GM21528 (cell line): ENCODE data around the gene ADGRG2.
"Not testable (repeated sequence)": the region's sequence is repeated elsewhere in the genome, so short reads cannot be mapped to it uniquely, and the experiment has no call there.

ENCODE experiments used
- ATAC-seq: cut with Tn5 transposase; IDR thresholded peaks from one replicate; pipeline ENCODE4 v1.9.1; 2021; ENCODE audit warnings: mild to moderate bottlenecking, moderate library complexity; ENCODE audit not compliant: unreplicated experiment, low FRiP score

The ADGRG2 gene

DNA sequence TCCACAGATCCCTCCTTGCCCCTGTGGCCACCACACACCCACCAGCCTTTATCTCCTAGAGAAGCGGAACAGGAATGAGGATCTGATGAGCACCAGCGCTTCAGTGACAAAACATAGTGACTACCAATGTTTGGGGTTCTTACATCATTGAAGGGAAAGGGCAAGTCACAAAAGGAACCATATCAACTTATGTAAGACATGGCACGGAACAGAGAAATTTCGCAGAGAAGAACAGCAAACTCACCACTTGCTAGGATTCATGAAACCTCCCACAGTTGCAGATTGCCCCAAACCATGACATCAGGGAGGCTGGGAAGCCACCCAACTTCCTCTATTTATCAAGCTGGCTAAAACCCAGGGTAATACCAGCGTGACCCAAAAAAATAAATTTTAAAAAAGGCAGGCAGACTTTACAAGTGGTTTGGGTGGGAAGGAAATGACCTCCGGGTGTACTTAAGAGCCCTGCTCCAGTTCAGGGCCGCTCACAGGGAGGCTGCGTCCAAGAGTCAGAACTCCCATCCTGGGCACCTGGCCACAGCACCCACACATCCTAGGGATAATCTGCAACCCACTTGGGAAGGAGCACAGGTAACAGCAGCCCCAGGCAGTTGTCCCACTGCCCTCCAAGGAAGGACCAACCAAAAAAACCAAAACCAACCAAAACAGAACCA lies 36.0 kb downstream of the ADGRG2 start:
- ATAC-seq = no peak

DNA sequence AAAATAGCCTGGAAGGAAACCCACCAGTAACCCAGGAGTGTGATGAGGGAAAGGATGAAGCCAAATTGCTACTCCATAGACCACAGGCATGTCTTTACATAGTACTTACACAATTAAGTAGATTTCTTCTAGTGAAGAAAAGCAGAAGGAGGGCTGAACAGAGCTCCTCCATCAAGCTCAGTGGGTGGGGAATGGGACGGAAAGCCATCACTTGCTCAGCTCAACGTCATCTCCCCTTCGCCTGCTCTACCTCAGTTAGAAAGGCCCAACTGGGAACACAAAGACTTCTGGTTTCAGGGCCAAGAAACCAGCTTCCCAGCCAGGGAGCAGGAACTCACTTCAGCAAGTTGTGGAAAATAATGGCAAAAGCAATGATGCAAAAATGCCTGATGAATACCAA lies 36.6 kb downstream of the ADGRG2 start:
- no peak for ATAC-seq

DNA sequence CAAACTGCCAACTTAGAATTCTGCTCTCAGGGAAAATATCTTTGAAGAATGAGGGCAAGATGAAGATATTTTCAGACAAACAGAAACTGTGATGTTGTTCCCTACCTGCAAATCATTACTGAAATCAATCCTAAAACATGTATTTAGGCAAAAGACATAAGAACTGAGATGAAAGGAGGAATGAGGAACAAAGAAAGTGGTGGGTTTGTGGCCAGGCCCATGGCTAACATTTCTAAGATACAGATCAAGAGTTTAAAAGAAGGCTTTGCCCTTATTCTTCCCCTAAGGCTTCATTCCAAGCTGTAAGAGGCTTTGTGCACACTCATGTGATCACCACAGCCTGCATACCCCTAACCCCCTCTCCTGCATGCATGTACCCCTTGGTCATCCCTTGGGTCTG lies 46.5 kb downstream of the ADGRG2 start:
- ATAC-seq = no peak

DNA sequence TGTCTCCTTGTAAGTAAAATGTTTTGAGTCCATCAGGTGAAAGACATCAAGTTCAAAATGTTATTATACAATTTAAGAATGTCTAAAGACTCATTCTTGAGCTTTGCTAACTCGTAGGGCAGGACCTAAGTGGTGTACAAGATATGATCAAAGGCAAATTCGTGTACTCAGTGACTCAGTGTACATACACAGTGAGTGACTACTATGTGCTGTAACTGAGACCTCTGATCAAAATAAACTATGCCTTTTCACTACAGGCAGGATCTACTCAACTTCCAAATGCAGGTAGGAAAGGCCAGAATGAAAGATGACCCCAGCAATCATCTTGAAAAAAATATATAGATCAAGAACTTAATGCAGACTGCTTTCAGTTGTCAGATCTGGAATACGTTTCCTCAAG lies 49.9 kb downstream of the ADGRG2 start:
- no peak for ATAC-seq

DNA sequence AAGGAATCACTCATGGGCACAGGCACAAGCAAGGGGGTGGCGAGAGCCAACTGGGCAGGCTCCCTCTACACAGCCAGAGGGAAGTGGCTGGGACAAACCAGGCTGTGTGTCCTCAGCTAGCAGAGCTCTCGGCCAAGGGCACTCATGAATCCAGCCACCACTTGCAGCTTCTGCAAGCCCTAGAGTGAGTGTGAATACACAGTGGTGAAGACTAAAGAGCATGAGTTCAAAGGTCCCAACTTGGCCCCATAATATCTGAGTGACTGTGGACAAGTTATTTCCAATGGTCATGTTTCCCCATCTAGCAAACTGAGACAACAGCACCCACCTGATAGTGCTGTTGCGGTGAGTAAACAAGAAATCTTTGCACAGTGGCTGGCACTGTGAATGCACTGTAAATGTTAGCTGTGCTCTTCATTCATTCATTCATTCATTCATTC lies 51.7 kb downstream of the ADGRG2 start:
- ATAC-seq = no peak

DNA sequence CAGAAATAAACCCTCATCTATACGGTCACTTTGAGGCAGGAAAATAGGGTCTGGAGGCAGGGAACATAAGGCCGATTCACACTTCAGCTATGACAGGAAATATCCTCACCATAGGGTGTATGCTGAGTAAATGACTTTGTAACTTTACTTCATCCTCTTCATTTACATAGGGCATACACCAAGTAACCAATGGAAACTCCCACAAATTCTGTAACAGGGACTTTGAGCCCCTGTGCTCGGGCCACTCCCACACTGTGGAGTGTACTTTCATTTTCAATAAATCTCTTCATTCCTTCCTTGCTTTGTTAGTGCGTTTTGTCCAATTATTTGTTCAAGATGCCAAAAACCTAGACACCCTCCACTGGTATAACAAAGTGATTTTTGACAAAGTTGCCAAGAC lies 55.3 kb downstream of the ADGRG2 start:
- not testable (repeated sequence) for ATAC-seq

DNA sequence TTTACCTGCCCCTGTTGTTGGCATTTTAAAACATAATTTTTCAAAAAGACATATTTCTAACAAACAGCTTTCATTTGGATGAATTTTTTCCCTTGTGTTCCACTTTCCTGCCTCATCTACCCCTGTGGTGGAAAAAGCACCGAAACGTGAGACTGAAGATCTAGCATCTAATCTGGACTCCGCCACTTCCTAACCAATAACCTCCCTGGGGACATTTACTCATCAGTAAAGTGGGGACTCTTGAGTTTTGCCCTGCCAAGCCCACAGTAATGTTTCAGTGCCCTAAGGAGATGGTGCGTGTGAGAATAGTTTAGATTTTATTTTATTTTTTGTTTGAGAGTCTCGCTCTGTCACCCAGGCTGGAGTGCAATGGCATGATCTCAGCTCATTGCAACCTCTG lies 56.7 kb downstream of the ADGRG2 start:
- no peak for ATAC-seq

DNA sequence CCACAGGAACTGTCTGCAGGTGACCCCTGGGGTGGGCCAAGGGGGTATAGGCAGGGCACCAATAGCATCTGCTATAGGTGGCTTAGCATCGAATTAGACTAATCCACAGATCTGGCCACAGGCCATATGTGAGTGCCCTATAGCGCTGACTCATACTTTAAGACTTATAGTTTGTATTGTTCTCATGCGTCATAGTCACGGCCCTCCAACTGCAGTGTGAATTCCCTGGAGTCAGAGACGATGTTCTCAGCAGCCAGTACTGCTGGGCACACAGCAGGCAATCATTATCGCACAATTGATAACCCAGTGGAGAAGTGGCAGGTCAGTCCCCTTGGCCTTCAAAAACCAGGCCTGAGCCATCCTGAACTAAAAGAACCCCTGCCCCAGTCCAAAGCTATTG lies 58.1 kb downstream of the ADGRG2 start:
- no peak for ATAC-seq

DNA sequence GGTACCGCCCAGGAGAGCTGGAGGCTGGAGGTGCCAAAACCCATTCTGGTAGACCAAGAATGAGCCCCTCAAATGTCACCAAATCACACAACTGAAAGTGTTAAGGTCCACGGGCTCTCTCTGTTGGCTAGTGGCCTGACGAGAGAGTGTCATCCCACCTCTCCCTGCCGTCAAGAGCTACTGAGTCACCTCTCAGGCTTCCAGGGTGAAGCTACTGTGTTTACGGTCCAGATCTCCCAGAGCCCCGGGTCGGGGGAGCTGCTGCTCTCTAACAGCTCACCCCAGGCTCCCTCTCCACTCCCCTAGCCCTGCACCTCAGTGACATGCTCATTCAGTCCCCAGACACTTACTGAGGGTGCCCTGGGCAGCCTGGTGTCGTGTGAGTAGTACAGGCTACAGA lies 59.2 kb downstream of the ADGRG2 start:
- ATAC-seq = no peak

DNA sequence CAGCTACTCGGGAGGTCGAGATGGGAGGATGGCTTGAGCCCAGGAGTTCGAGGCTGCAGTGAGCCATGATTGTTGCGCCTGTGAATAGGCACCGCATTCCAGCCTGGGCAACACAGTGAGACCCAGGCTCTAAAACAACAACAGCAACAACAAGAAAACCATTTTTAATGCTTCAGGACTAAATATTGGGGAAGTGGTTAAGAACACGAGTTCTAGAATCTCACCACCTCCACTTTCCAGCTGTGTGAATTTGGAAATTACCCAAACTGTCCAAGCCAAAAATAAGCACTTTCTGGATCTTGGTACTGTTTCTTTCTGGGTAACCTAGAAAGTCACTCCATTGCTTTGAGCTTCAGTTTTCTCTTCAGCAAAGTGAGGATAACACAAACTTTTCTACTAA lies 63.2 kb downstream of the ADGRG2 start:
- ATAC-seq = no peak

DNA sequence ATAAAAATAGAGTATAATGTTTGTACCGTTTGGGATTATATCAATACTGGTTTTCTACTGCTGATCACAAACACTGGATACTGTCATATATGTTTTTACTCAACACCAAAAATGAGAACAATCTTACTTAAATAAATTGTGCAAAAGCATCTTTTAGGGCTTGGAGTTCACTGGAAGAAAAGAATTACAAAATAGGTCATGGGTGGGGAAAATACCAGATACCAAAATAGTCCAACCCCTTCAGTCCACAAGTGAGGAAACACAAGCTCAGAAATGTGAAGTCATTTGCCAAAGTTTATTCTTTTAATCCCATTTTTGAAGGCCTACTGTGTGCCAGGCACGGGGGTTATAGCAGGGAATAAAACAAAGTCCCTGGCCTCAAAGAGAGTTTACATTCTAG lies 64.4 kb downstream of the ADGRG2 start:
- ATAC-seq = no peak

DNA sequence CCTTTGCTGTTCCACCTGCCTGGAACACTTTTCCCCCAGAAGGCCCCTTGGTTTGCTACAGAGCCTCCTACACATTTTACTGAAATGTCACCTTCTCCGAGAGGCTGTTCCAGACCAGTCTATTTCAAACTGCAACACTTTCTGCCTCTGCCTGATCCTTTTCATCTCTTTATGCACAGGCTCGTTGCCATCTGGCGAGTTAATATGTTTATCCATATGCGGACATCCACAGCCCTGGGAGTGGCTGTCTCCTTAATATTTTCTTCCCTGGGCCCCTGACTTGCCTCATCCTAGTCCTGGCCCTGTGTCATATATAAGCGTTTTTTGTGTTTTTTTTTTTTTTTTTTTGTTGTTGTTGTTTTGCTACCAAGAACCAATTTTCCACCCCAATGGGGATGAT lies 73.2 kb downstream of the ADGRG2 start:
- no peak for ATAC-seq

DNA sequence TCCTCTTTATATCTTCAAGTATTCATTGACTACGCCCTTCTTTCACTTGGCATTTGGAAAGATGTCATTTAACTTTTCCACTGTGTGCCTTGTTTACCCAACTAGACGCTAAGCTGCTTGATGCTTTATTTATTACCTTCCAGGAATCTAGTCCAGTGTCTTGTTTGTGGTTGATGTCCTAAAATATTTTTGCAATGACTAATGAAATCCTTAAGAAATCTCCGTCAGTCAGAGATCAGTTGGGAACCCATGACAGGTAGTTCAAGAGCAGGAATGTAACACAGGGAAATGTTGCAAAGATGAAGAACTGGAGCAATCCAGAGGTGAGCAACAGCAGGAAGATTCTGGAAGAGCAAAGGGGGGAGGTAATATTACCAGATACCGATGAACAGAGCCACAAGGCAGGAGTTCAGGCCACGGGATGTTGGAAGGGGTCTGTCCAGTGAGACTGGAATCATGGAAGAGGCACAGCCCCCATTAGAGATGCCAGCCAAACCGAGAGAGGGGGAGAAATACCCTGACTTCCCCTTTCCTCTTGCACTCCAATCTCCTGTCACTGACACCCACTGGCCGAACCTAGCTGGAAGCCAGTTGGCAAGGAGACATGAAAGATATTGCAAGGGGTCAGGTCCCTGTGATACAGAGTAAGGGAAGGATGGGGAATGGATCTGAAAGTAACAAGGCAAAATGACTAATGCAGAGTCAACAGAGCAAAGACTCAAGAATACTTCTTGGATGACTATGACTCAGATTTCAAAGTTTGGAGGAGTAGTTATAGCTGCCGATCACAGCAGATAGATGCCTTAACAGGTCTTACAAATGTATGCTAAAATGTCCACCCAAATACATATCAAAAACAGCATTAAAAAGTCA lies 75.7 kb downstream of the ADGRG2 start:
- no peak for ATAC-seq

DNA sequence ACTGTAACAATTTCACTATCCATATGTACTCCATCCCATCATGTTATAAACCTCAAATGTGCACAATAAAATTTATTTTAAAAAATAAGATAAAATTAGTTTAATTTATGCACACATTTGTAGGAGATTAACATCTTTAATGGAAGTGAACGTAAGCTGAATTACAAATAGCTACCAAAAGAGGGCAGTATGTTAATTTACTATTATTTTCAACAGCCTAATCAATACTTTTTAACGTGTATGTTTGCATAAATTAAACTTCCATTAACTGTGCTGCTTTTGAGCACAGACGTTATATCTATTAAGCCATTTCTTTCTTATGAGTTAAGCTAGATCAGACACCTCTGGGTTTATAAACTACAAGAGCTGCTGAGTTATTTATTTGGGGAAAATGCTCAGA lies 81.9 kb downstream of the ADGRG2 start:
- ATAC-seq = no peak

DNA sequence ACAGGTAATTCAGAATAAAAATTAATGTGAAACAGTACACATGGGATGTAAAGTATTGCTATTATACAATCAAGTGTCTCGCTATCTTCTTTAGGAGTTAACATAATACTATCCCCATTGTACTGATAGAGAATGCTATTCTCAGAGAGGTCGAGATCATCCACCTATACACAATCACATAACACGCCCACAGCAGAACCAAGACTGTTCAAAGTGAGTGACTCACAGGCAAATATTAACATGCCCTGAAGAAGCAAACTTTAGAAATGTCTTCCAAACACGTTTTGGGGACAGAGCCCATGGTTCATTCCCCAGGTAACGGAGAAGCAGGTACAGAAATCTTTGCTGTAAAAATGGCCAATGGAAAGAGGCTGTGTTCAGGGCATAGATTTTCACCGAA lies 88.2 kb downstream of the ADGRG2 start:
- ATAC-seq = no peak

DNA sequence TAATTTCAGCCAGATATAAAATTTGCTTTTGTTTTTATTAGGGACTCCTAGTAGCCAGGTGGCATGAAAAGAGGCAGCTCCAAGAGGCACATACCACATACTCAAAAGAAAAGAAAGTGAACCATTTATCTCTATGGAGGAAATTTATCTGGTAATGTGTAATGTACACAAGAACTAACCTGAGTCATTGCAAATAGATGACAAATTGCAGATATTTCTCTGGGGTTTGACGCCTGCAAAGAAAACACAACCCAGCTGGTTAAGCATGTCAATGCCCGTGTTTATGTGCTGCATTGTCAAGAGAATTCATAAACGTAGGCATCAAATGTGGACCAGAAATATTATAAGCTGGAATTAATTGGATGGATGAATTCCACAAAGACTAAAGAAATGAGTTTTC lies 91.5 kb downstream of the ADGRG2 start:
- no peak for ATAC-seq

DNA sequence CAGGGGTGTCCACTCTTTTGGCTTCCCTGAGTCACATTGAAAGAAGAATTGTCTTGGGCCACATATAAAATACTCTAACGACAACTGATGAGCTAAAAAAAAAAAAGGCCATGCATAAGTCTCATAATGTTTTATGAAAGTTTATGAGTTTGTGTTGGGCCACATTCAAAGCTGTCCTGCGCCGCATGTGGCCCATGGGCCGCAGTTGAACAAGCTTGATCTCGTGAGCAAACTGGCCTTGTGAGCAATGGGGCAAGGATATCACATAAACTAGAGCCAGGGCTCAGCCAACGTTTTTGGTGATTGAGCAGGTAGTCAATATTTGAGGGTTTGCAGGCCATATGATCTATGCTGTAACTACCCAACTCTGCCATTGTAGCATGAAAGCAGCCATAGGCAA lies 93.7 kb downstream of the ADGRG2 start:
- no peak for ATAC-seq

DNA sequence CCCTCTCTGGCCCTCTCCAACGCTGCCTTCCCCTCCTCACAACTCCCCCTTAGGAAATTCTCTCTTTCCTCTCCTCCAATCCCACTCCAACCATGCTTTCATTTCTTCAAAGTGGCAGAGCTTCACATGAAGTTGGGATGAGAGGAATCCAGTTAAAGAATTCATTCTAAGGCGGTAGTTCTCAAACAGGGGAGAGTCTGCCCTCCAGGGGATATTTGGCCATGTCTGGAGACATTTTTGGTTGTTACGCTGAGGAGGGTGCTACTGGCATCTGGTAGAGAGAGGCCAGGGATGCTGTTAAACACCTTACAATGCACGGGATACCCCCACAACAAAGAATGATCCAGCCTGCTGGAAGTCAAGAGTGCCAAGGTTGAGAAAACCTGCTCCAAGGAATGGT lies 97.9 kb downstream of the ADGRG2 start:
- ATAC-seq = no peak

DNA sequence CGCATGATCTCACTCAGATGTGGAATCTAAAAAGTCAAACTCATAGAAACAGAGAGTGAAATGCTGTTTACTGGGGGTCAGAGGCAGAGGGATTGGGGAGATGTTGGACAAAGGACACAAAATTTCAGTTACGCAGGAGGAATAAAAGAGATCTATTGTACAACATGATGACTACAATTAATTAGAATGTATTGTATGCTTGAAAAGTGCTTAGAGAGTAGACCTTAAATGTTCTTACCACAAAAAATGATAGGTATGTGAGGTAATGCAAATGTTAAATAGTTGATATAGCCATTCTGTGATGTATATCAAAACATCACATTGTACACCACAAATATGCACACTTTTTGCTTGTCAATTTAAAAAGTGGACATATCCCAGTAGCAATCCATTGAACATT lies 102.3 kb downstream of the ADGRG2 start:
- ATAC-seq = no peak

DNA sequence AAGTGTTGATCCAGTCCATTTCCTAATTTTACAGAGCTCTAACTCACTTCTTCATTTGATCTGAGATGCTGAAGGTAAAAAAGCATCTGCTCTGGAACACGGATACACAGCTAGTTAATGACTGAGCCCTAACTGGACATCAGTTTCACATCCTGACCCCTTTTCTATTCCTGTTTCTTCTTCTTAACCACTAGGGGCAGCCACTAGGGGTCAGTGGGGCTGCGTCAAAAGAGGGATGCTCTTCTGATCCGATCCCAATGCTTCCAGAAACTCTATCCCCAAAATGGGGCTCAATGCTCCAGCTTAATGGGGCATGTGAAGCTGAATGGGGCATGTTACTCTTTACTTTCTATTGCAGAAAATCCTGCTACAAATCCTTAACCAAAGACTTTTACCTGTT lies 105.0 kb downstream of the ADGRG2 start:
- ATAC-seq = no peak

DNA sequence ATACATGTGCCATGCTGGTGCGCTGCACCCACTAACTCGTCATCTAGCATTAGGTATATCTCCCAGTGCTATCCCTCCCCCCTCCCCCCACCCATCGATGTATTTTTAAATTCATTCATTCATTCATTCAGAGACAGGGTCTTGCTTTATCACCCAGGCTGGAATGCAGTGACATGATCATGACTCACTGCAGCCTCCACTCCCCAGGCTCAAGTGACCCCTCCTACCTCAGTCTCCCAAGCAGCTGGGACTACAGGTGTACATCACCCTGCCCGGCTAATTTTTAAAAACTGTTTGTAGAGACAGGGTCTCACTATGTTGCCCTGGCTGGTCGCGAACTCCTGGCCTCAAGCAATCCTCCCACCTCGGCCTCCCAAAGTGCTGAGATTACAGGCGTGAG lies 105.7 kb downstream of the ADGRG2 start:
- not testable (repeated sequence) for ATAC-seq

DNA sequence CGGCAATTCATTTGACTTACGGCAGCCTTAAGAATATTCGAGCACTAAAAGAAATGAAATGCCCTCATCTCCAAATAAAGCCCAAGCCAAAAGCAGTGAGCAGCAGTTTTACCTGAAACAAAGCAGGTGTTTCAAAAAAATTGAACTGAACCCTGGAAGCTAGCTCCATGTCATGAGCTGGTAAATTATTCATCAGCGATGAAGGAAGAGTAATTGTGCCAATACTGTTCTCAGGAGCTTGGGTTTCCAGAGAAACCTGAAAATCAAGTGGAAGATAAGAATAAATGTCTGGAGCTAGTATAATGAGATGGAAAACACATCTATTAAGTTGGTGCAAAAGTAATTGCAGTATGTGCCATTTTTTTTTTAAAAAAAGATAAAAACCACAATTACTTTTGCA lies 114.4 kb downstream of the ADGRG2 start:
- ATAC-seq = no peak
